HepG2 (cell line): ENCODE measurements around the gene RAB6A. TPM values are rescaled to one million over a fixed set of nuclear protein-coding genes. Genes with fewer than 3 reads are reported as not detected.
A peak's percentile ranks its signal among the peaks of the same experiment; 100 is the strongest.

Experiments
- ATAC-seq: fragments of 200-7000 bp; cut with Tn5 transposase; 3 replicates; pipeline ENCODE4 v1.9.1; 2020; ENCODE audit warnings: mild to moderate bottlenecking, moderate library complexity
- BruUV-seq: library from RNA; stranded (reverse); fragments of 400-500 nt; replicated peaks from 2 replicates; lab custom pipeline; 2021; lab: Mats Ljungman, UMichigan
- CTCF ChIA-PET: fragments of 300-600 bp; formaldehyde crosslinking; extraction: SDS; loops from one replicate; lab custom pipeline; 2021; ENCODE audit warnings: low total read pairs, inconsistent platforms, low intra/inter-chr PET ratio; lab: Yijun Ruan, JAX
- POLR2A ChIA-PET: fragments of 350-600 bp; sonication (Branson Sonifier 250); formaldehyde crosslinking; loops from one replicate; lab custom pipeline; 2020; ENCODE audit warnings: antibody characterized with exemption, inconsistent platforms; lab: Yijun Ruan, JAX
- DNase-seq: peaks from one replicate; pipeline ENCODE4 v3.0.0-alpha.2; 2015; ENCODE audit warnings: low spot score
- FAIRE-seq: peaks from 3 replicates; lab custom pipeline; 2011; peaks lifted over from hg19 to GRCh38; lab: Jason Lieb, UNC
- H2AFZ ChIP-seq: one replicate; pipeline ENCODE4 v1.6.1; 2011; ENCODE audit warnings: low read length, inconsistent platforms
- H3K27ac ChIP-seq: fragments of 300-600 bp; 3 replicates; pipeline ENCODE4 v1.8.0; 2011; ENCODE audit warnings: mixed run types, mild to moderate bottlenecking, mixed read lengths, low read length, inconsistent platforms; ENCODE audit not compliant: insufficient read depth; ENCODE audit errors: extremely low read length
- H3K27me3 ChIP-seq, 2 experiments: fragments of 200-600 bp in 1 of 2; 2 replicates in 1 of 2; 3 replicates in 1 of 2; pipeline versions ENCODE4 v1.6.0 to v1.8.0; 2011; ENCODE audit warnings: low read length in 2 of 2, mild to moderate bottlenecking in 2 of 2, moderate library complexity in 2 of 2, inconsistent platforms in 1 of 2; ENCODE audit not compliant: insufficient read depth in 2 of 2, control insufficient read depth in 1 of 2
- H3K36me3 ChIP-seq, 2 experiments: fragments of 200-600 bp in 1 of 2; replicated peaks in 1 of 2; 2 replicates in 1 of 2; 3 replicates in 1 of 2; pipeline versions ENCODE4 v1.5.1 to v1.8.0; 2011; ENCODE audit warnings: low read length in 2 of 2, inconsistent platforms in 1 of 2; ENCODE audit not compliant: insufficient read depth in 2 of 2, control insufficient read depth in 1 of 2
- H3K4me1 ChIP-seq: 2 replicates; pipeline ENCODE4 v1.5.1; 2012; ENCODE audit warnings: low read length, inconsistent platforms; ENCODE audit not compliant: insufficient read depth
- H3K4me2 ChIP-seq: 2 replicates; pipeline ENCODE4 v1.6.0; 2011; ENCODE audit warnings: low read depth, low read length, inconsistent platforms
- H3K4me3 ChIP-seq, 3 experiments: fragments of 200-600 bp in 1 of 3; sonication (generic), shearing (Covaris generic) in 1 of 3; replicated peaks in 1 of 3; 2 replicates each; pipeline ENCODE4 v1.5.1; 2011 to 2016; ENCODE audit warnings: low read length in 3 of 3, inconsistent platforms in 2 of 3, low read depth in 2 of 3, mild to moderate bottlenecking in 2 of 3, control low read depth in 1 of 3, mixed read lengths in 1 of 3; ENCODE audit not compliant: insufficient read depth in 1 of 3
- H3K79me2 ChIP-seq: one replicate; pipeline ENCODE4 v1.6.1; 2011; ENCODE audit warnings: low read length, inconsistent platforms; ENCODE audit not compliant: insufficient read depth
- H3K9ac ChIP-seq: 2 replicates; pipeline ENCODE4 v1.6.0; 2011; ENCODE audit warnings: mild to moderate bottlenecking, low read depth, low read length, inconsistent platforms; ENCODE audit not compliant: insufficient read depth
- H3K9me3 ChIP-seq: 2 replicates; pipeline ENCODE4 v1.5.1; 2012; ENCODE audit warnings: mild to moderate bottlenecking, low read length
- H4K20me1 ChIP-seq: 2 replicates; pipeline ENCODE4 v1.6.0; 2011; ENCODE audit warnings: inconsistent platforms, mild to moderate bottlenecking, low read length, moderate library complexity; ENCODE audit not compliant: insufficient read depth
- ARID4A ChIP-seq: sonication (generic); formaldehyde crosslinking; IDR thresholded peaks from 2 replicates; pipeline ENCODE4 v1.5.0; 2020; ENCODE audit warnings: mild to moderate bottlenecking, missing genetic modification reagents, borderline replicate concordance
- DDIT3 ChIP-seq: sonication (generic); formaldehyde crosslinking; IDR thresholded peaks from 2 replicates; pipeline ENCODE4 v1.4.0; 2020; ENCODE audit warnings: mild to moderate bottlenecking, missing genetic modification reagents
- GABPB1 ChIP-seq: IDR thresholded peaks from 2 replicates; pipeline ENCODE4 v1.6.1; 2016; ENCODE audit warnings: mild to moderate bottlenecking, missing genetic modification reagents, moderate library complexity, missing compliant biosample characterization
- IRX3 ChIP-seq: sonication (generic); formaldehyde crosslinking; IDR thresholded peaks from 2 replicates; pipeline ENCODE4 v1.8.1; 2023; ENCODE audit warnings: mild to moderate bottlenecking, low read depth, missing genetic modification reagents, borderline replicate concordance
- NCOR1 ChIP-seq: fragments of 200-600 bp; sonication (generic); IDR thresholded peaks from 2 replicates; pipeline ENCODE4 v1.7.0; 2017; ENCODE audit warnings: antibody characterized with exemption, low read length, borderline replicate concordance
- RFXAP ChIP-seq: sonication (generic); formaldehyde crosslinking; IDR thresholded peaks from 2 replicates; pipeline ENCODE4 v1.4.0; 2020; ENCODE audit warnings: missing genetic modification reagents, borderline replicate concordance
- SOX13 ChIP-seq, 3 experiments: fragments of 450-650 bp in 1 of 3; sonication (generic) in 1 of 3; formaldehyde crosslinking in 1 of 3; IDR thresholded peaks in 2 of 3; conservative IDR thresholded peaks in 1 of 3; 2 replicates each; pipeline versions ENCODE4 v1.5.0 to v1.6.1; 2016 to 2020; ENCODE audit warnings: antibody characterized with exemption in 1 of 3, mild to moderate bottlenecking in 1 of 3, missing compliant biosample characterization in 1 of 3, missing genetic modification reagents in 1 of 3, moderate library complexity in 1 of 3
- ZC3H13 ChIP-seq: sonication (generic); formaldehyde crosslinking; IDR thresholded peaks from 2 replicates; pipeline ENCODE4 v1.8.1; 2023; ENCODE audit warnings: mild to moderate bottlenecking, missing genetic modification reagents, moderate library complexity
- ZNF260 ChIP-seq: sonication (generic); formaldehyde crosslinking; IDR thresholded peaks from 2 replicates; pipeline ENCODE4 v1.4.0; 2020; ENCODE audit warnings: missing genetic modification reagents, low read depth, mild to moderate bottlenecking, borderline replicate concordance
- ZNF382 ChIP-seq: sonication (generic); formaldehyde crosslinking; IDR thresholded peaks from 2 replicates; pipeline ENCODE4 v1.5.0; 2020; ENCODE audit warnings: missing genetic modification reagents, mild to moderate bottlenecking, borderline replicate concordance
- ZNF567 ChIP-seq: sonication (generic); formaldehyde crosslinking; IDR thresholded peaks from 2 replicates; pipeline ENCODE4 v1.8.1; 2023; ENCODE audit warnings: mild to moderate bottlenecking, missing genetic modification reagents, borderline replicate concordance
- ZNF674 ChIP-seq: sonication (generic); formaldehyde crosslinking; IDR thresholded peaks from 2 replicates; pipeline ENCODE4 v1.5.0; 2020; ENCODE audit warnings: low read depth, mild to moderate bottlenecking, missing genetic modification reagents
- WGBS: methylation state at CpG from one replicate; pipeline ENCODE4 v1.1.6; 2017; ENCODE audit warnings: low lambda C conversion rate; 5-methylcytosine and 5-hydroxymethylcytosine counted together
- in situ Hi-C: cut with HindIII; loops from 2 replicates; pipeline ENCODE4 v1.10.0; 2017; ENCODE audit warnings: low pct_unique_long_range_greater_than_20kb; ENCODE audit not compliant: extremely low pct_ligation_motif_present
- intact Hi-C: fragments of 100-400 bp; cut with micrococcal nuclease; formaldehyde crosslinking; loops from one replicate; pipeline ENCODE4 v1.10.0; 2022; ENCODE audit not compliant: unreplicated experiment
- polyA plus RNA-seq, 8 experiments: library from polyadenylated mRNA; depleted of rRNA in 3 of 8; stranded (reverse) in 7 of 8; unstranded in 1 of 8; fragments of >200 nt; fragmentation: Illumina TruSeq in 4 of 8; extraction: Trizol in 4 of 8; gene quantifications; 2 replicates each; pipeline versions ENCODE4 v1.2.1 to v1.2.3, GENCODE V29; 2011 to 2016; ENCODE audit warnings: low read depth in 4 of 8, missing spikeins in 1 of 8, mixed read lengths in 1 of 8; ENCODE audit not compliant: insufficient read depth in 1 of 8
- total RNA-seq, 5 experiments: library from RNA; depleted of rRNA; stranded (reverse); fragments of >200 nt; fragmentation: Illumina TruSeq; extraction: Trizol; gene quantifications; 2 replicates each; pipeline ENCODE4 v1.2.3, GENCODE V29; 2016; ENCODE audit warnings: low read depth in 1 of 5

Gene RAB6A
- total and polyA plus RNA-seq, 2 of the 13 experiments (the other 11 are each of a cell fraction or from before 2014, with no cell fraction given), result 74.3 to 121 TPM

- ChIA-PET POLR2A (interaction anchor here (0.7 to 2.2 kb wide), 13 partner anchors 15 to 949 kb away, joined by 3 to 36 read pairs (median 3); partner anchors contain the start of genes COA4, FAM168A, PAAF1 and RAB6A), CTCF (no interaction called here)
- no peak overlapping the region for H2AFZ ChIP-seq
- TF ChIP-seq NCOR1, result 0 out of 2 replicates have a peak, but pooled peaks have one; percentile 4
- no peak for TF ChIP-seq ZNF674 (CRISPR knock-in tag)
- TF ChIP-seq ZC3H13 (CRISPR knock-in tag), result no peak
- TF ChIP-seq ZNF260, result no peak
- TF ChIP-seq IRX3 (CRISPR knock-in tag), result no peak
- no peak for TF ChIP-seq ZNF567 (CRISPR knock-in tag)
- no peak for TF ChIP-seq ZNF382 (CRISPR knock-in tag)
- no peaks in the 10 kb centered on the region for H4K20me1 ChIP-seq
- 95% methylated on average over 1 of the region's 1 CpG for WGBS
- peak overlapping the region; percentile 83 for H3K4me2 ChIP-seq
- BruUV-seq, result TSS peak; percentile 79
- FAIRE-seq, result no peak
- peak overlapping the region in 1 of 3 experiments; percentile 17; a peak in 1 of 6 replicates for H3K4me3 ChIP-seq
- ATAC-seq, result no peak
- H3K4me1 ChIP-seq, result peaks cover 65% of the 10 kb centered on the region
- H3K27me3 ChIP-seq, result no peaks in the 10 kb centered on the region
- in situ Hi-C loops, result no loop called here
- intact Hi-C loops, result no loop called here
- no peak for DNase-seq
- peak overlapping the region; percentile 82 for H3K27ac ChIP-seq
- no peaks in the 10 kb centered on the region for H3K36me3 ChIP-seq
- peak overlapping the region; percentile 74; the same call in 1 of the 2 replicates for H3K9ac ChIP-seq
- no peaks in the 10 kb centered on the region for H3K9me3 ChIP-seq
- peaks cover 17% of the 10 kb centered on the region for H3K79me2 ChIP-seq
These were observed 23.9 kb upstream of the RAB6A start for GRCh38 chr11:73784734-73785133.

- POLR2A ChIA-PET, result interaction anchor here (0.7 to 2.2 kb wide), 11 partner anchors 15 to 950 kb away, joined by 3 to 36 read pairs (median 4); partner anchors contain the start of genes COA4, FAM168A, PAAF1 and RAB6A
- H3K4me1 ChIP-seq, result peaks cover 62% of the 10 kb centered on the region
- H3K36me3 ChIP-seq, result no peaks in the 10 kb centered on the region
- BruUV-seq, result no TSS peak
- CTCF ChIA-PET, result no interaction called here
- peak; percentile 53 for ATAC-seq
- no peaks in the 10 kb centered on the region for H3K27me3 ChIP-seq
- DNase-seq, result peak; percentile 78
- H3K4me2 ChIP-seq, result peak overlapping the region; percentile 83
- peak overlapping the region; percentile 82 for H3K27ac ChIP-seq
- H3K79me2 ChIP-seq, result peaks cover 11% of the 10 kb centered on the region
- in situ Hi-C loops, result no loop called here
- H4K20me1 ChIP-seq, result no peaks in the 10 kb centered on the region
- H3K9me3 ChIP-seq, result no peaks in the 10 kb centered on the region
- H3K9ac ChIP-seq, result peak overlapping the region; percentile 74
- peak overlapping the region; percentile 12 for H2AFZ ChIP-seq
- 16% methylated on average over 4 of the region's 6 CpGs for WGBS
- FAIRE-seq, result peak; percentile 63
- peak overlapping the region in 2 of 3 experiments; percentile 17 to 56; a peak in 4 of 6 replicates for H3K4me3 ChIP-seq
- intact Hi-C loops, result no loop called here
- TF ChIP-seq GABPB1 (CRISPR knock-in tag), result peak; percentile 48; the same call in 1 of the 2 replicates
- TF ChIP-seq ARID4A (CRISPR knock-in tag), result peak; percentile 62; the same call in 1 of the 2 replicates
- TF ChIP-seq RFXAP (CRISPR knock-in tag), result no peak
- TF ChIP-seq DDIT3 (CRISPR knock-in tag), result peak; percentile 100
- no peak for TF ChIP-seq SOX13 (IDR thresholded peaks at IDR 0.05)
- TF ChIP-seq SOX13 (CRISPR knock-in tag; conservative IDR thresholded peaks at IDR 0.05 in 1 of 2, IDR thresholded peaks at IDR 0.05 in 1 of 2), result peak in 1 of 2 experiments; percentile 55; a peak in 1 of 4 replicates
These were observed 23.3 kb upstream of the RAB6A start for GRCh38 chr11:73784080-73784634.
